Mesenchymal stem cell (in vitro differentiated cells and primary cell): ENCODE data around the gene CSTPP1.
A peak's percentile ranks its signal among the peaks of the same experiment; 100 is the strongest.
"Not testable (repeated sequence)": the region's sequence is repeated elsewhere in the genome, so short reads cannot be mapped to it uniquely, and the experiment has no call there.

Experiments
- DNase-seq: peaks from one replicate; pipeline ENCODE4 v3.0.0-alpha.2; 2013
- H2AFZ ChIP-seq: one replicate; pipeline ENCODE4 v1.6.1; 2013; ENCODE audit warnings: low read depth, mild to moderate bottlenecking, control low read depth, inconsistent platforms, low read length, moderate library complexity
- H2AK5ac ChIP-seq: 2 replicates; pipeline ENCODE4 v1.6.1; 2013; ENCODE audit warnings: low read length, moderate library complexity, mild to moderate bottlenecking, inconsistent platforms; ENCODE audit not compliant: severe bottlenecking
- H2BK120ac ChIP-seq: one replicate; pipeline ENCODE4 v1.6.1; 2013; ENCODE audit warnings: low read depth, mild to moderate bottlenecking, inconsistent platforms, low read length, moderate library complexity
- H2BK12ac ChIP-seq, 2 experiments: one replicate each; pipeline ENCODE4 v1.6.1; 2013; ENCODE audit warnings: inconsistent platforms in 2 of 2, low read length in 2 of 2, mild to moderate bottlenecking in 2 of 2, moderate library complexity in 2 of 2, control low read depth in 1 of 2
- H2BK15ac ChIP-seq: one replicate; pipeline ENCODE4 v1.6.1; 2013; ENCODE audit warnings: mild to moderate bottlenecking, low read depth, inconsistent platforms; ENCODE audit not compliant: poor library complexity, severe bottlenecking
- H2BK5ac ChIP-seq: 2 replicates; pipeline ENCODE4 v1.6.1; 2013; ENCODE audit warnings: low read depth, mild to moderate bottlenecking, low read length, control low read depth, inconsistent platforms; ENCODE audit not compliant: poor library complexity, severe bottlenecking
- H3K14ac ChIP-seq, 2 experiments: one replicate each; pipeline ENCODE4 v1.6.1; 2013; ENCODE audit warnings: inconsistent platforms in 2 of 2, low read length in 2 of 2, control low read depth in 1 of 2, mild to moderate bottlenecking in 1 of 2, moderate library complexity in 1 of 2
- H3K18ac ChIP-seq, 2 experiments: one replicate each; pipeline ENCODE4 v1.6.1; 2013; ENCODE audit warnings: inconsistent platforms in 2 of 2, low read length in 2 of 2, control low read depth in 1 of 2, low read depth in 1 of 2, mild to moderate bottlenecking in 1 of 2
- H3K23ac ChIP-seq, 2 experiments: one replicate each; pipeline ENCODE4 v1.6.1; 2013; ENCODE audit warnings: inconsistent platforms in 2 of 2, low read length in 2 of 2, mild to moderate bottlenecking in 2 of 2, moderate library complexity in 2 of 2, control low read depth in 1 of 2
- H3K27ac ChIP-seq: 2 replicates; pipeline ENCODE4 v1.5.1; 2013; ENCODE audit warnings: mild to moderate bottlenecking, moderate library complexity, low read length, control low read depth, inconsistent platforms; ENCODE audit not compliant: poor library complexity, severe bottlenecking
- H3K27me3 ChIP-seq, 2 experiments: 2 replicates each; pipeline versions ENCODE4 v1.6.1 to v1.7.0; 2013; ENCODE audit warnings: low read length in 2 of 2, mild to moderate bottlenecking in 2 of 2, moderate library complexity in 2 of 2, control low read depth in 1 of 2, inconsistent platforms in 1 of 2; ENCODE audit not compliant: control insufficient read depth in 1 of 2, insufficient read depth in 1 of 2
- H3K36me3 ChIP-seq, 2 experiments: 2 replicates each; pipeline versions ENCODE4 v1.6.1 to v1.7.0; 2013; ENCODE audit warnings: low read length in 2 of 2, control low read depth in 1 of 2, inconsistent platforms in 1 of 2, low read depth in 1 of 2, mild to moderate bottlenecking in 1 of 2; ENCODE audit not compliant: insufficient read depth in 2 of 2, control insufficient read depth in 1 of 2
- H3K4ac ChIP-seq, 2 experiments: one replicate each; pipeline ENCODE4 v1.6.1; 2013; ENCODE audit warnings: inconsistent platforms in 2 of 2, low read length in 2 of 2, mild to moderate bottlenecking in 2 of 2, moderate library complexity in 2 of 2, control low read depth in 1 of 2, low read depth in 1 of 2
- H3K4me1 ChIP-seq: 2 replicates; pipeline ENCODE4 v1.6.1; 2013; ENCODE audit warnings: low read depth, low read length, control low read depth; ENCODE audit not compliant: control insufficient read depth, insufficient read depth
- H3K4me2 ChIP-seq: 2 replicates; pipeline ENCODE4 v1.6.1; 2013; ENCODE audit warnings: low read length, mild to moderate bottlenecking, inconsistent platforms; ENCODE audit not compliant: poor library complexity, severe bottlenecking
- H3K4me3 ChIP-seq, 2 experiments: 2 replicates each; pipeline versions ENCODE4 v1.5.1 to v1.7.0; 2013; ENCODE audit warnings: low read length in 2 of 2, mild to moderate bottlenecking in 2 of 2, control low read depth in 1 of 2, low read depth in 1 of 2; ENCODE audit not compliant: insufficient read depth in 1 of 2
- H3K79me1 ChIP-seq: replicated peaks from 2 replicates; pipeline ENCODE4 v1.6.1; 2013; ENCODE audit warnings: mild to moderate bottlenecking, control low read depth, low read length, inconsistent platforms; ENCODE audit not compliant: poor library complexity, severe bottlenecking
- H3K9ac ChIP-seq: 2 replicates; pipeline ENCODE4 v1.7.0; 2013; ENCODE audit warnings: mild to moderate bottlenecking, low read length, moderate library complexity
- H3K9me3 ChIP-seq: 2 replicates; pipeline ENCODE4 v1.7.0; 2013; ENCODE audit warnings: mild to moderate bottlenecking, low read length; ENCODE audit not compliant: control insufficient read depth
- H4K8ac ChIP-seq: one replicate; pipeline ENCODE4 v1.6.1; 2013; ENCODE audit warnings: inconsistent platforms, mild to moderate bottlenecking, low read length, moderate library complexity
- H4K91ac ChIP-seq: one replicate; pipeline ENCODE4 v1.6.1; 2013; ENCODE audit warnings: mild to moderate bottlenecking, low read length, inconsistent platforms
- WGBS: methylation state at CpG from one replicate; pipeline ENCODE4 v1.1.7; 2013; ENCODE audit warnings: mixed read lengths; 5-methylcytosine and 5-hydroxymethylcytosine counted together

The CSTPP1 gene

DNA sequence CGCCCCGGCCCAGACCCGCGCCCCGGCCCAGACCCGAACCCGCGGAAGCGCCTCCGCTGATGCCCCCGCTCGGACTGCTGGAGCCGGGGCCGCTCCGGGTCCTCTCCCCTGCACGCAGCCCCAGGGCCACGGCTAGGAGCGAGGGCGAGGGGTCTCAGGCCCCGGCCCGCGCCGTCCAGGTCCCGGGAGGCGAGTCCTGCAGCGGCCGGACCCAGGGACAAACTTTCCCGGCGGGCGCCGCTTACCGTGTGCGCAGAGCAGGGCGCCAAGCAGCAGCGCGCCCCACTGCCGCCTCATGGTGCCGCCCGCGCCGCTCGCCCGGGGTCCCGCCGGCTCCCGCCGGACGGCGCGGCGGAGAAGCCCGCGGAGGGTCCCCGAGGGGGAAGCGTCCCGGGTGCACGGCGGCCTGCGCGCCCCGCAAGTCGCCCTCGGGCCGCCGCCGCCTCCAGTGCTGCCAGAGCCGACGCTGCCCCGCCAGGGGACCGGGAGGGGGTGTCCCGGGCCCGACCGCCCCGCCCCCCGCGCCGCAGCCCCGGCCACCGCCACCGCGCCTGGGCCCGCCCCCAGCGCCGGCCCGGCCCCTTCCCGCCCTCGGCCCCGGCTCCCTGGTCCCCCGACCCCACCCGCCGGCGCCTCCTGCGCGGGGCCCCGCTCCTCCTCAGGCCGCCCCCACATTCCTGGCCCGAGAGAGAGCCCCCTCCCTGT, 18.3 kb upstream of the CSTPP1 start, which contains the start of gene LRP4:
Gene LRP4, minus strand, starts transcription at position 468 of the 705 bp plus-strand sequence. Its CDS starts 171 bp downstream, at position 297.
- Histone ChIP-seq H3K23ac (no peak within 1 kb of the TSS), H3K4ac (peak within 1 kb of the TSS; percentile 76 to 80), H2BK120ac (peak within 1 kb of the TSS; percentile 90), H3K18ac (peak within 1 kb of the TSS; percentile 50 to 80), H3K4me3 (peak within 1 kb of the TSS; percentile 77 to 79), H3K9ac (peak within 1 kb of the TSS; percentile 84), H3K27me3 (no peaks in the 10 kb centered on the region), H3K4me2 (peak within 1 kb of the TSS; percentile 77), H3K27ac (no peak within 1 kb of the TSS), H4K91ac (no peak within 1 kb of the TSS), H3K36me3 (no peaks in the 10 kb centered on the region), H2AFZ (peak within 1 kb of the TSS; percentile 69), H2BK5ac (no peak within 1 kb of the TSS), H3K9me3 (no peaks in the 10 kb centered on the region), H3K79me1 (peaks cover 3% of the 10 kb centered on the region), H4K8ac (peak within 1 kb of the TSS; percentile 66), H3K4me1 (peaks cover 23% of the 10 kb centered on the region), H2BK12ac (peak within 1 kb of the TSS; percentile 69 to 82), H3K14ac (peak within 1 kb of the TSS in 1 of 2 experiments; percentile 63), H2AK5ac (no peak within 1 kb of the TSS), H2BK15ac (peak within 1 kb of the TSS; percentile 97)
- 1% methylated on average over 72 of the region's 97 CpGs for WGBS
- peak; percentile 57 for DNase-seq

DNA sequence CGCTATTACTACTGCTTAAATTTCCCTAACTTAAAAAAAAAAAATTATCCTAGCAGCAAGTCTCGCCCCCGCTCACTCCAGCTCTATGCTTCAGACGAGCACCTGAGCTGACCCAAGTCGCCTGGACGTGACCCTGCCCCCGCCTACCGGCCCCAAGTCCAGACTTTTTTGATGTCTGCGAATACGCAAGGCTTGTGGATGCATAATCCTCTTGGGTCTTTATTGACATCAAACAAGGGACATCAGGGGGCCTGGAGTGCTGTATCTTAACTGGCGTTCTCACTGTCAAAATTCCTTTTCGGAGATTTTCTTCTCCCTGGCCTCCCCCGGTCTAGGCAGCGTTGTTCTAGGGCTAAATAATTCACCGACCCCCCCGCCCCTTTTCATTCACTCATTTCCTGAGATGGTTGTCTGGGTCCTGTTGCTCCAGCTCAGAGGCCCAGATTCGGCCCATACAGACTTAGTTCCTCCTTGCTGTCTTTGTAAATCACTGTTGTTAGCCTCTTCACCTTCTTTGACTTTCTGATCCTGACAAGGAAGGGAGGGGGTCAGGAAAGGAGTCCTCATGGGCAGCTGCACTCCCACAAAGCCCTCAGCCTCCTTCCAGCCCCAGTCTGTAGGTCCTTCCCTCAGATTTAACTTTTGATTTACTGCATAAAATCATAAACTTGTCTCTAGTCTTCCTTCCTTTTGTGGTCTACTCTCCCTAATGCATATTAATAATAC, 17.6 kb upstream of the CSTPP1 start:
- no peaks in the 10 kb centered on the region for H3K79me1 ChIP-seq
- peak overlapping the region; percentile 41 for H4K8ac ChIP-seq
- H2AK5ac ChIP-seq, result no peak overlapping the region
- no peaks in the 10 kb centered on the region for H3K9me3 ChIP-seq
- H3K4me2 ChIP-seq, result peak overlapping the region; percentile 77
- DNase-seq, result peak; percentile 32
- no peak overlapping the region for H4K91ac ChIP-seq
- no peaks in the 10 kb centered on the region for H3K27me3 ChIP-seq
- no peak overlapping the region for H2BK5ac ChIP-seq
- H3K36me3 ChIP-seq, result no peaks in the 10 kb centered on the region
- no peak overlapping the region for H3K27ac ChIP-seq
- peak overlapping the region; percentile 97 for H2BK15ac ChIP-seq
- peak overlapping the region; percentile 40 to 80 for H3K18ac ChIP-seq
- H3K9ac ChIP-seq, result peak overlapping the region; percentile 70
- no peak overlapping the region for H3K23ac ChIP-seq
- peak overlapping the region; percentile 69 to 79 for H3K4me3 ChIP-seq
- peak overlapping the region; percentile 71 for H2BK120ac ChIP-seq
- H3K4ac ChIP-seq, result peak overlapping the region in 1 of 2 experiments; percentile 76
- peak overlapping the region; percentile 69 to 82 for H2BK12ac ChIP-seq
- WGBS, result 7% methylated on average over 17 of the region's 17 CpGs
- peak overlapping the region in 1 of 2 experiments; percentile 57 for H3K14ac ChIP-seq
- H2AFZ ChIP-seq, result peak overlapping the region; percentile 55
- H3K4me1 ChIP-seq, result peaks cover 20% of the 10 kb centered on the region

DNA sequence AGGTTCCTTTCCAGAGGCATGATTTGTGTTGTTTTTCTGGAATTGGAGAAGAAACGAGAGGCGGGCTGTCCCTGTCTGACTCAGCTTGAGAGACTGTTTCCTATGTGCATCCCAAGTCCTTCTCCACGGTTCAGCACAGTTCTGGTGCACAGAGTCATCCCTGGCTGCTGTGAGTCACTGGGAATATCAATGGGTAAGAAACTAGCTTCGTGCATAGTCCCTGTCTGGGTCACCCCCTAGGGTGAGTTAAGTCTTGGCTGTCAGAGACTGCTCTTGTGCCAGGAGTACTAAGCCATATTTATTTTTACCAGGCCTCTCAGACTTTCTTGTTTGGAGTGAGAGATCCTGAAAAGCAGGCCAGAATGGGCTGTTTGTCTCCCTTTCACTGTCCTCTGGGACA, 15.8 kb upstream of the CSTPP1 start:
- Histone ChIP-seq H2AK5ac (peak overlapping the region; percentile 77), H2BK120ac (no peak overlapping the region), H3K79me1 (no peaks in the 10 kb centered on the region), H2AFZ (no peak overlapping the region), H3K27ac (peak overlapping the region; percentile 94), H4K8ac (peak overlapping the region; percentile 29), H3K4me1 (peaks cover 16% of the 10 kb centered on the region), H3K36me3 (no peaks in the 10 kb centered on the region), H3K4me2 (peak overlapping the region; percentile 52), H3K4ac (peak overlapping the region in 1 of 2 experiments; percentile 83), H3K9ac (peak overlapping the region; percentile 75), H3K23ac (no peak overlapping the region), H2BK12ac (peak overlapping the region; percentile 21 to 66), H2BK15ac (no peak overlapping the region), H3K9me3 (no peaks in the 10 kb centered on the region), H4K91ac (no peak overlapping the region), H3K14ac (no peak overlapping the region), H3K27me3 (no peaks in the 10 kb centered on the region), H3K18ac (peak overlapping the region; percentile 17 to 34), H3K4me3 (no peak overlapping the region), H2BK5ac (peak overlapping the region; percentile 90)
- DNase-seq, result peak; percentile 100
- WGBS, result 0% methylated on average over 4 of the region's 4 CpGs

DNA sequence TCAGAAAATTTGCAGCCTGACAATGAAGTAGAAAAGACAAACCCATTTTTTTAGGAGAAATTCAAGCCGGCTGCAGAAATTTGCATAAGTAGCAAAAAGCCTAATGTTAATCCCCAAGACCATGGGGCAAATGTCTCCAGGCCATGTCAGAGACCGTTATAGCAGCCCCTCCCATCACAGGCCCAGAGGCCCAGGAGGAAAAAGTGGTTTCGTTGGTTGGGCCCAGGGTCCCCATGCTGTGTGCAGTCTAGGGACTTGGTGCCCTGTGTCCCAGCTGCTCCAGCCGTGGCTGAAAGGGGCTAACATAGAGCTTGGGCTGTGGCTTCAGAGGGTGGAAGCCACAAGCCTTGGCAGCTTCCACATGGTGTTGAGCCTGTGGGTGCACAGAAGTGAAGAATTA, 8.6 kb upstream of the CSTPP1 start:
- not testable (repeated sequence) for H2AK5ac ChIP-seq, H3K36me3 ChIP-seq, H3K9ac ChIP-seq, H3K4ac ChIP-seq, H2AFZ ChIP-seq, H3K23ac ChIP-seq, H3K4me1 ChIP-seq, H3K4me2 ChIP-seq, H3K4me3 ChIP-seq, H3K27ac ChIP-seq, H2BK15ac ChIP-seq, H3K9me3 ChIP-seq, H3K14ac ChIP-seq, H4K8ac ChIP-seq, DNase-seq, H2BK12ac ChIP-seq, H3K79me1 ChIP-seq, H2BK120ac ChIP-seq, H2BK5ac ChIP-seq, H3K18ac ChIP-seq, H3K27me3 ChIP-seq, H4K91ac ChIP-seq
- WGBS, result 91% methylated on average over 4 of the region's 4 CpGs
